B cell (primary cell): ENCODE measurements around the gene CTTN. TPM values are rescaled to one million over a fixed set of nuclear protein-coding genes. Genes with fewer than 3 reads are reported as not detected.

Source experiments
- ATAC-seq: fragments of 200-7000 bp; cut with Tn5 transposase; one replicate; pipeline ENCODE4 v1.10.0; 2021; ENCODE audit warnings: low read depth, mild to moderate bottlenecking, moderate number of reproducible peaks, moderate library complexity
- CTCF ChIA-PET: fragments of 350-600 bp; sonication (Branson Sonifier 250); formaldehyde crosslinking; loops from one replicate; lab custom pipeline; 2021; ENCODE audit warnings: antibody characterized with exemption, inconsistent platforms; lab: Charles Lee
- POLR2A ChIA-PET: fragments of 350-600 bp; sonication (Branson Sonifier 250); formaldehyde crosslinking; loops from one replicate; lab custom pipeline; 2021; ENCODE audit warnings: antibody characterized with exemption; lab: Charles Lee
- DNase-seq: peaks from one replicate; pipeline ENCODE4 v3.0.0; 2013
- H2AFZ ChIP-seq: 2 replicates; pipeline ENCODE4 v1.6.1; 2012; ENCODE audit warnings: mild to moderate bottlenecking, low read depth, low read length; ENCODE audit not compliant: insufficient read depth, poor library complexity, severe bottlenecking
- H3K27ac ChIP-seq, 2 donors: 1 replicate in 1 of 2; 2 replicates in 1 of 2; pipeline ENCODE4 v1.5.1; 2012 to 2013; ENCODE audit warnings: low read length in 2 of 2, mild to moderate bottlenecking in 2 of 2, moderate library complexity in 1 of 2
- H3K27me3 ChIP-seq, 4 experiments: fragments of 200-600 bp in 1 of 4; sonication (generic) in 1 of 4; replicated peaks in 1 of 4; 1 replicate in 2 of 4; 2 replicates in 2 of 4; pipeline versions ENCODE4 v1.6.1 to v1.7.0; 2013 to 2016; ENCODE audit warnings: low read length in 3 of 4, mild to moderate bottlenecking in 2 of 4, mixed read lengths in 1 of 4, moderate library complexity in 1 of 4; ENCODE audit not compliant: insufficient read depth in 4 of 4, control insufficient read depth in 3 of 4; ENCODE audit errors: control extremely low read depth in 1 of 4
- H3K36me3 ChIP-seq, 2 experiments: replicated peaks in 1 of 2; 1 replicate in 1 of 2; 2 replicates in 1 of 2; pipeline versions ENCODE4 v1.6.1 to v1.7.1; 2013; ENCODE audit warnings: low read length in 1 of 2; ENCODE audit not compliant: insufficient read depth in 2 of 2, control insufficient read depth in 1 of 2; ENCODE audit errors: control extremely low read depth in 1 of 2, extremely low read depth in 1 of 2
- H3K4me1 ChIP-seq, 2 donors: fragments of 200-600 bp in 1 of 2; sonication (generic) in 1 of 2; 1 replicate in 1 of 2; 2 replicates in 1 of 2; pipeline versions ENCODE4 v1.5.1 to v1.6.1; 2013 to 2017; ENCODE audit warnings: low read length in 2 of 2; ENCODE audit not compliant: control insufficient read depth in 2 of 2, insufficient read depth in 2 of 2
- H3K4me2 ChIP-seq: replicated peaks from 2 replicates; pipeline ENCODE3; 2012; ENCODE audit warnings: mild to moderate bottlenecking, low read depth, low read length; ENCODE audit not compliant: poor library complexity, severe bottlenecking
- H3K4me3 ChIP-seq, 5 experiments: fragments of 200-600 bp in 1 of 5; sonication (generic) in 1 of 5; 1 replicate in 3 of 5; 2 replicates in 2 of 5; pipeline versions ENCODE4 v1.5.1 to v1.7.0; 2011 to 2016; ENCODE audit warnings: low read length in 4 of 5, mild to moderate bottlenecking in 4 of 5, low read depth in 2 of 5, control low read depth in 1 of 5, moderate library complexity in 1 of 5; ENCODE audit not compliant: insufficient read depth in 1 of 5; ENCODE audit errors: control extremely low read depth in 1 of 5, extremely low read depth in 1 of 5
- H3K79me2 ChIP-seq: fragments of 200-600 bp; sonication (generic); one replicate; pipeline ENCODE4 v1.6.0; 2016; ENCODE audit warnings: low read length; ENCODE audit not compliant: control insufficient read depth, insufficient read depth
- H3K9ac ChIP-seq: fragments of 200-600 bp; sonication (generic); 2 replicates; pipeline ENCODE4 v1.6.1; 2017; ENCODE audit warnings: mild to moderate bottlenecking, low read length, moderate library complexity
- H3K9me3 ChIP-seq, 3 donors: one replicate each; pipeline versions ENCODE4 v1.6.1 to v1.7.1; 2013; ENCODE audit warnings: low read length in 2 of 3; ENCODE audit not compliant: control insufficient read depth in 2 of 3, insufficient read depth in 1 of 3; ENCODE audit errors: control extremely low read depth in 1 of 3
- H4K20me1 ChIP-seq: 2 replicates; pipeline ENCODE4 v1.6.0; 2012; ENCODE audit warnings: mild to moderate bottlenecking, low read length; ENCODE audit not compliant: insufficient read depth, control insufficient read depth, poor library complexity, severe bottlenecking
- H3K27ac Mint-ChIP-seq: one replicate; pipeline ENCODE4 v1.8.0; 2021; ENCODE audit warnings: mixed read lengths
- H3K27me3 Mint-ChIP-seq: one replicate; pipeline ENCODE4 v1.8.0; 2021; ENCODE audit warnings: mixed read lengths
- H3K4me1 Mint-ChIP-seq: one replicate; pipeline ENCODE4 v1.8.0; 2021; ENCODE audit warnings: mixed read lengths
- H3K4me3 Mint-ChIP-seq: one replicate; pipeline ENCODE4 v1.8.0; 2021; ENCODE audit warnings: mixed read lengths
- H3K9me3 Mint-ChIP-seq: one replicate; pipeline ENCODE4 v1.8.0; 2022; ENCODE audit warnings: mixed read lengths; ENCODE audit not compliant: insufficient read depth
- EZH2 ChIP-seq: IDR thresholded peaks from 2 replicates; pipeline ENCODE4 v1.6.1; 2012; ENCODE audit warnings: borderline replicate concordance, low read depth, mild to moderate bottlenecking, moderate library complexity, low read length; ENCODE audit not compliant: insufficient read depth, poor library complexity, severe bottlenecking
- WGBS: methylation state at CpG from one replicate; pipeline ENCODE4 v1.1.5; 2013; ENCODE audit warnings: missing lambda C conversion rate; ENCODE audit not compliant: insufficient coverage; 5-methylcytosine and 5-hydroxymethylcytosine counted together
- intact Hi-C: fragments of 100-400 bp; cut with micrococcal nuclease; formaldehyde crosslinking; loops from one replicate; pipeline ENCODE4 v1.10.0; 2022
- polyA plus RNA-seq: library from polyadenylated mRNA; depleted of rRNA; stranded (reverse); fragments of >200 nt; gene quantifications from 2 replicates; pipeline ENCODE4 v1.2.3, GENCODE V29; 2012
- total RNA-seq, 2 donors: library from RNA; stranded (reverse); fragments of 120-200 nt in 1 of 2; gene quantifications; 1 replicate in 1 of 2; 2 replicates in 1 of 2; pipeline versions ENCODE4 v1.2.3 to v1.2.4, GENCODE V29; 2013 to 2022
- TF ChIP-seq, protein P1 (sequence below): fragments of 200-600 bp; IDR thresholded peaks from one replicate; pipeline ENCODE4 v1.8.0; 2022; ENCODE audit warnings: antibody characterized with exemption, mild to moderate bottlenecking

CTTN gene
- total and polyA plus RNA-seq, 2 donors (not counting 1 experiment from before 2014, with no cell fraction given) = 0.34 TPM; not detected in 1

DNA sequence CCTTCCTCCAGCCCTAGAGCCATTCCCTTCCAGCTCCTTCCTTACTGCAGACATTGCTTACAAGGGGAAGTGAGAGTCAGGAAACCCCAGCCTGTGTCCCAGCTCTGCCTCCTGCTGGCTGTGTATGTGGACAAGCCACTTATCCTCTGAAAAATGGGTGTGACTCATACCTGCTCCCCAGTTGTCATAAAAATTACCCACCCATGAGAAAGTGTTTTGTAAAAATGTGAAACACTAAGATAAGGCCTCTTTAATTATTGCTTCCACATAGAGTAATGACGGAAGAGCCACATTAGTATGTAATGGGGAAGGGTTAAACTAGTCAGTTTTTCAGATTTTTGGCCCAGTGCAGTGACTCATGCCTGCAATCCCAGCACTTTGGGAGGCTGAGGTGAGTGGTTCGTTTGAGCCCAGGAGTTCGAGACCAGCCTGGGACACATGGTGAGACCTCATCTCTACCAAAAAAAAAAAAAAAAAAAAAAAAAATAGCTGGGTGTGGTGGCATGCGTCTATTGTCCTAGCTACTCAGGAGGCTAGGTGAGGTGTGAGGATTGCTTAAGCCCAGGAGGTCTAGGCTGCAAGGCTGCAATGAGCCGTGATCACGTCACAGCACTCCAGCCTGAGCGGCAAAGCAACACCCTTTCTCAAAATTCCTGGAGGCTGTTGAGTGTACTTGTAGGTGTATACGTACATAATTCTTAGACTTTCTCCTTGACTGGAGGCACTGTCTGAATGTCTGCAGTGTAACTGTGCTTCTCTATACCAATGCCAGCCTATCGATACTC is 84.9 kb downstream of the CTTN start:
- Histone ChIP-seq H3K4me3 (no peak overlapping the region), H3K4me1 (no peaks in the 10 kb centered on the region), H3K9me3 (peaks cover 0 to 9% (median 0%) of the 10 kb centered on the region in 3 donors), H3K27me3 (peaks cover 0 to 4% (median 0%) of the 10 kb centered on the region in 4 experiments), H3K79me2 (no peaks in the 10 kb centered on the region), H3K27ac (no peak overlapping the region), H4K20me1 (no peaks in the 10 kb centered on the region), H3K4me2 (no peak overlapping the region), H3K9ac (no peak overlapping the region), H2AFZ (no peak overlapping the region), H3K36me3 (no peaks in the 10 kb centered on the region)
- TF ChIP-seq, protein P1, sequence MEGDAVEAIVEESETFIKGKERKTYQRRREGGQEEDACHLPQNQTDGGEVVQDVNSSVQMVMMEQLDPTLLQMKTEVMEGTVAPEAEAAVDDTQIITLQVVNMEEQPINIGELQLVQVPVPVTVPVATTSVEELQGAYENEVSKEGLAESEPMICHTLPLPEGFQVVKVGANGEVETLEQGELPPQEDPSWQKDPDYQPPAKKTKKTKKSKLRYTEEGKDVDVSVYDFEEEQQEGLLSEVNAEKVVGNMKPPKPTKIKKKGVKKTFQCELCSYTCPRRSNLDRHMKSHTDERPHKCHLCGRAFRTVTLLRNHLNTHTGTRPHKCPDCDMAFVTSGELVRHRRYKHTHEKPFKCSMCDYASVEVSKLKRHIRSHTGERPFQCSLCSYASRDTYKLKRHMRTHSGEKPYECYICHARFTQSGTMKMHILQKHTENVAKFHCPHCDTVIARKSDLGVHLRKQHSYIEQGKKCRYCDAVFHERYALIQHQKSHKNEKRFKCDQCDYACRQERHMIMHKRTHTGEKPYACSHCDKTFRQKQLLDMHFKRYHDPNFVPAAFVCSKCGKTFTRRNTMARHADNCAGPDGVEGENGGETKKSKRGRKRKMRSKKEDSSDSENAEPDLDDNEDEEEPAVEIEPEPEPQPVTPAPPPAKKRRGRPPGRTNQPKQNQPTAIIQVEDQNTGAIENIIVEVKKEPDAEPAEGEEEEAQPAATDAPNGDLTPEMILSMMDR = no peak
- Mint-ChIP-seq H3K4me1 (no peaks in the 10 kb centered on the region), H3K9me3 (no peaks in the 10 kb centered on the region), H3K27ac (no peak overlapping the region), H3K4me3 (no peak overlapping the region), H3K27me3 (peaks cover 18% of the 10 kb centered on the region)
- ATAC-seq = no peak
- WGBS = no CpG with 5 or more reads among the region's 9 CpGs
- DNase-seq = no peak
- intact Hi-C loops = no loop called here
- POLR2A ChIA-PET = no interaction called here
- CTCF ChIA-PET = no interaction called here

DNA sequence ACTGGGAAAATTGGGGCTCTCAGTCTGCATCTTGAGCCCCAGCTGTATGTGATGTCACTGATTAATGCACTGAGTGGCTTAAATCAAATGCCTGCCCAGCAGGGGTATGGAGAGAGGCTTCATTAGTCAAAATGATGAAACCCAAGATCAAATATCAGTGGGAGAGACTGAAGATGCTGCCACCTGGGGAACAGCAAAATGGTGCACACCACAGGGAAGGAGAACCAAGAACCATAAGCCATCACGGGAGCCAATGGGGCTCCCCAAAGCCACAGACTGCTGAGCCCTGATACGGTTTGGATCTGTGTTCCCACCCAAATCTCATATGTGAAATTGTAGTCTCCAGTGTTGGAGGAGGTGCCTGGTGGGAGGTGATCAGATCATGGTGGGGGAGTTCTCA is 85.6 kb downstream of the CTTN start:
- Histone ChIP-seq H3K4me2 (no peak overlapping the region), H3K9me3 (peaks cover 0 to 13% (median 0%) of the 10 kb centered on the region in 3 donors), H4K20me1 (no peaks in the 10 kb centered on the region), H3K4me3 (no peak overlapping the region), H3K36me3 (no peaks in the 10 kb centered on the region), H3K79me2 (no peaks in the 10 kb centered on the region), H3K4me1 (no peaks in the 10 kb centered on the region), H3K27me3 (peaks cover 0 to 4% (median 0%) of the 10 kb centered on the region in 4 experiments), H2AFZ (no peak overlapping the region), H3K27ac (no peak overlapping the region), H3K9ac (no peak overlapping the region)
- whole genome bisulfite sequencing = no CpG with 5 or more reads among the region's 2 CpGs
- ChIA-PET CTCF (no interaction called here), POLR2A (no interaction called here)
- ATAC-seq (no peak), DNase-seq (no peak)
- Mint-ChIP-seq H3K4me1 (no peaks in the 10 kb centered on the region), H3K27ac (no peak overlapping the region), H3K4me3 (no peak overlapping the region), H3K27me3 (peaks cover 18% of the 10 kb centered on the region), H3K9me3 (no peaks in the 10 kb centered on the region)
- TF ChIP-seq, protein P1 = no peak
- no peak for TF ChIP-seq EZH2
- intact Hi-C loops = no loop called here
